Erythroblast (primary cell): ENCODE results near the gene NCAM2.

Experiments used
- DNase-seq, 2 experiments: peaks; one replicate each; lab custom pipeline; 2025; lab: John Stamatoyannopoulos, UW
- GATA1 ChIP-seq: IDR thresholded peaks from 2 replicates; pipeline ENCODE4 v1.6.1; 2011; ENCODE audit warnings: low read depth, mild to moderate bottlenecking, control low read depth, low read length, moderate library complexity
- POLR2A ChIP-seq: IDR thresholded peaks from 2 replicates; pipeline ENCODE4 v1.6.1; 2011; ENCODE audit warnings: mild to moderate bottlenecking, low read length

NCAM2 gene

DNA sequence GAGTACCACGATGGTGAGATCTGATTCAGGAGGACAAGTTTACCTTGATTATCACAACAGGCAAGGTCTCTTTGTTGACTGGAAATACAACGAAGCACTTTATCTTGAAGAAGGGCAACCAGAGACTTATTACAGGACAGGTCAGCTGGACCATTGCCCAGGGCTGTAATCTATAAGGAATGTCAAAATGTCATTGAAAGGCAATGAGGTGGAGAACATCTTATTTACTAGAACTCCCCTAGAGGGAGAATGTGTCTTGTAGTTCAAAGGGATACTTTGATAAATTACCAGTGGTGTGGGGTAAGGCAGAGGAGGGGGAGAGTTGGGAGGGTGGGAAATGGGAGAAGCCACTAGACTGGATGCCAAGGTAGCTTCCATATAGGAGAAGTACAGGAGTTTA lies 212.3 kb downstream of the NCAM2 start:
- no peak for DNase-seq
- TF ChIP-seq POLR2A (no peak), GATA1 (no peak)

DNA sequence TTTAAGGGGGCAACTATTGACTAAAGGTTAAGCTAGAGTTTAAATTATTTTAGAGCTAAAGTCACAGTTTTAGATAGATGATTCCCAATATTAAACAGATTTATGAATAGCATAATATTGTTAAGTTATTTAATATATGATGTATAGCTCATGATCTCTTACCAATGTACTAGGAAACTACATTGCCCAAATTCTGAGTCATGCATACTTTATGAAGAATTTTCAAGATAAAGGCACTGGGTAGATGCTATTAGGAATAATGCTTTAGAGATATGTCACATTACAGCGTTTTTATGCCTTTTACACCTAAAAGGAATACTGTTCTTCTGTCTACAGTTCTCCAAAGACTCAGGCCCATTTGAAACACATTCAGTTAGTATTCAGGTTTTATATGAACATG lies 215.1 kb downstream of the NCAM2 start:
- no peak for DNase-seq
- TF ChIP-seq GATA1 (no peak), POLR2A (no peak)

DNA sequence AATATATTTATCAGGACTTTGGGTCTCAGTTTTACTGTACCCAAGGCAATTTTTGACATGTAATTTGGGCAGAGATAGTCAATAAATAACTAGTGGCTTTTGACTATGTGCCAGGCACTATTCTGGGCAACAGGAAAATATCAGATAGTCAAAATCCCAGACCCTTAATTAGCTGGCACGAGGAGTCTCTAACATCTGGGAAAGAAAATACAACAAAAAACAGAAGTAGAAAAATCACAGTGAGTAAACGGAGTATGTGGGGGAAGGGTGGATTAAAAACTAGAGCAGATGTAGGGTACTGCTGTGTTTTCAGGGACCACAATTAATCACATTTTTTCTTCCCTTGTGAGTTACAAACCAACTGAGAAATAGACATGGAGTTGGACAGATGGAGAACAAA lies 217.8 kb downstream of the NCAM2 start:
- DNase-seq, result no peak
- TF ChIP-seq POLR2A (no peak), GATA1 (no peak)

- TF ChIP-seq GATA1 (no peak), POLR2A (no peak)
- DNase-seq, result no peak
These were observed 228.3 kb downstream of the NCAM2 start for GRCh38 chr21:21226472-21226871.

- DNase-seq, result no peak
- TF ChIP-seq GATA1, result no peak
- no peak for TF ChIP-seq POLR2A
These were observed 232.5 kb downstream of the NCAM2 start for GRCh38 chr21:21230672-21231071.

GRCh38 chr21:21231913-21232312 lies 233.7 kb downstream of the NCAM2 start:
- no peak for TF ChIP-seq GATA1
- no peak for TF ChIP-seq POLR2A
- no peak for DNase-seq

DNA sequence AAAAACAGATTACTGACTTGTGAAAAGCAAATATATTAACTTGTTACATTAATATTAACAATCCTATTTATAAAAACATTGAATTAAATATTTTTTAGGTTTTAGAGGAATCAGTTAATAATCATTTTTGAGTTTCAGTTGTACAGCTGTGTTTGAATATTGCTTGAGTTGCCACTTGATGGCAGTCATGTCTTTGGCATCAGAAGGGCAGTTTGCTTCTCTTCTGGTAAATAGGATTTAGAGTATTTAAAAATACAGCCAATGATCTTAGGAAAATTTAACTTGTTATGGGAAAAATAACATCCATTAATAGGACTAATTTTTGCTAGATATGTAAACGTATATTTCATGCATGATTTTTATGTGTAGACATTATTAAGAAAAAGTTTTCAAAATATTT lies 234.1 kb downstream of the NCAM2 start:
- TF ChIP-seq GATA1 (no peak), POLR2A (no peak)
- DNase-seq, result peak in 1 of 2 experiments; percentile 0

- TF ChIP-seq POLR2A (no peak), GATA1 (no peak)
- DNase-seq, result no peak
These were observed 234.8 kb downstream of the NCAM2 start for GRCh38 chr21:21233051-21233450.

DNA sequence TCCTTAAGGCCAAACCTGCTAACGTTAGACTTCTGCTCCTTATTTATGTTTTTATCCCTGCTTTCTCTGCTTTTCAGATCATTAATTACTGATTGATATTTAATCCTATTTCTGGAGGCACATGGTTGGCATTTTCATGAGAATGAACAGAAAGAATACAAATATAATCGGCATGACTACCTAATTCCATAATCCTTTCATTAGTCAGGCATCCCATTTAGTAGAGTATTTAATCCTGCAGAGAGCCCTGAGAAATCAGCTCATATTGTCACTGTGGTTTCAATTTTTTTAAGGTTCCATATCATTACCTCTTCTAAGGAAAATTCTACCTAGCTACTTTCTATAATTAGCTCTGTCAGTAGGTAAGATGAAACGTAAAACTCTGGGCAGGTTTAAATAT lies 238.8 kb downstream of the NCAM2 start:
- TF ChIP-seq POLR2A (no peak), GATA1 (no peak)
- DNase-seq, result no peak

DNA sequence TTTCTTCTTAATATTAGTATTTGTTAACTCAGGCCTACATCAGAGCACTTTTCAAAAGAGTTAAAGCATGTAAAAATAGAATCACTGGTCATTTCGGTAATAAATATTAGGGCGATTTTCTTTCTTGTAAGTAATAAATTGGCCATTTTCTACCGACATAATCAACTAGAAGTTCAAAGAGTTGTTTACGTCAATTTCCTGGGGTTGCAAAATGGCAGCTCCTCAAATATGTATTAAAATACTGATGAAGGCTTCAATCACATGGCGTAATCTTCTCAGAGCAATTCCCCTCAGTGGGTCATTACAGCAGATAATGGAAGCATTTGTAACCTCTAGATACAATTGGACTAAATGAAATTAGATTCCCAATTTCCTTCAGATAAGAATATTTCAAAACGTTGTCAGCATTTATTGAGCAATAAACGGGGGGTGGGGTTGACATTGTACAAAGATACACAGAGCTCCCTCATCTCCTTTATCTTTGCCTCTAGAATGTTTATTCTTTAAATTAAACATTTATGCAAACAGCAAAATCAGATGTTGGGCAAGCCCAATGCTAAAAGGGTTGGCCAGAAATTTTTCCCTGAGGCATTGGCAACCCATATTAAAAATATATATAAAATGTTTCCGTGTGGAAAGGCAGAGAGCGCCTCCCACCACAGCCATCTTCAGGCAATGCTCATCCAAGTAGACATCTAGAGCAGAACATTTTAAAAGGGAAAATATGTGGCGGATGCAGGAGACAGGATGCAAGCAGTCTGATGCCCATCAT lies 240.6 kb downstream of the NCAM2 start:
- no peak for DNase-seq
- TF ChIP-seq GATA1, result no peak
- TF ChIP-seq POLR2A, result no peak

DNA sequence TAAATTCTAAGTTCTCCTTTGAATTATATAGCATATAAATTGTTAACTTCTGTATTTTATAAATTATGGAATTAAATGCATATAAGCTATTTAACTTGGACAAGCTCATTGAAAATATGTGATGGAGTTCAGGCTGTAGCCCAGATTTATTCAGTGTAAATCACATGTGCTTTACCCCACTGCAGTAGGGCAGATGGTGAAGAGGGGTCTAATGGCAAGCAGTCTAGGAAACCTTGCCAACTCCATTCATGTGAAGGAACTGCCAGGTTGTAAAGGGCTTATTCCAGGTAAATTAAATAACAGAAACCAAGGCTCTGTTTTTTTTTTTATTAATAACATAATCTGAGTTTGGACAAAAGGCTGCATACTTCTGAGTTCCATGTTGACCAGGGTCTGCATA lies 243.2 kb downstream of the NCAM2 start:
- no peak for DNase-seq
- TF ChIP-seq POLR2A (no peak), GATA1 (no peak)

- TF ChIP-seq GATA1 (no peak), POLR2A (no peak)
- DNase-seq, result no peak
These were observed 247.8 kb downstream of the NCAM2 start for GRCh38 chr21:21246007-21246406.

GRCh38 chr21:21247424-21247823 lies 249.2 kb downstream of the NCAM2 start:
- no peak for TF ChIP-seq GATA1
- no peak for TF ChIP-seq POLR2A
- no peak for DNase-seq

DNA sequence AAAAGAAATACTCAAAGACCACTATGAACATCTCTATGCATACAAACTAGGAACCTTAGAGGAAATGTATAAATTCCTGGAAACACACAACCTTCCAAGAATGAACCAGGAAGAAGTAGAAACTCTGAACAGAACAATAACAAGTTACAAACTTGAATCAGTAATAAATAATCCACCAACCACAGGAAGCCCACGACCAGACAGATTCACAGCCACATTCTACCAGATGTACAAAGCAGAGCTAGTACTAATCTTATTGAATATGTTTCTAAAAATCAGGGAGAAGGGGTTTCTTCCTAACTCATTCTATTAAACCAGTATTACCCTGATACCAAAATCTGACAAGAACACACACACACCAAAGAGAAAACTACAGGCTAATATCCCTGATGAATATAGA lies 263.8 kb downstream of the NCAM2 start:
- no peak for DNase-seq
- TF ChIP-seq POLR2A (no peak), GATA1 (no peak)

DNA sequence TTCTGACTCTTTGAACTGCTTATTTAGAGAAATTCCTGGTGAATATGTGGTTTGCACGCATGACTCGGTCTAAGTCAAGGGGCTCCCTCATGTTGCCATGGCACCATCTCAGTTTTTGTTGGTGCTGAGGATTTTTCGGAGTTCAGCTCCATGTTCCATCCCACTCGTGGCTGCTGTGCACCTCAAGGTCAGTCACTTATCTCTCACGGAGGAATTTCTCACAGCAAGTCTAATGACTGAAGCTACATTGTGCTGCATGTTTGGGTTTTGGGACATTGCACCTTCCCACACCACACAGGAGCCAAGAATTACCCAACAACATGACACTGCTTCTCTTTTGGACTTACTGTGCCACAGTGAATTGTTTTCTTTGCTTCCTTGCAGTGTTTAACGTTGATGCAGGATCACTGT lies 269.9 kb downstream of the NCAM2 start:
- no peak for DNase-seq
- TF ChIP-seq GATA1, result no peak
